IMR-90 (cell line): ENCODE data around the gene STXBP6.

Experiments
- BHLHE40 ChIP-seq: fragments of 150-350 bp; IDR thresholded peaks from 2 replicates; pipeline ENCODE4 v1.6.1; 2016; ENCODE audit warnings: mild to moderate bottlenecking, low read depth, low read length
- CTCF ChIP-seq: conservative IDR thresholded peaks from 2 replicates; pipeline ENCODE4 v1.5.1; 2012; ENCODE audit warnings: mild to moderate bottlenecking, low read depth, low read length, improper control_type of control experiment
- MAZ ChIP-seq: IDR thresholded peaks from 2 replicates; pipeline ENCODE4 v1.6.1; 2012; ENCODE audit warnings: low read depth, mild to moderate bottlenecking, low read length, improper control_type of control experiment, moderate library complexity, borderline replicate concordance
- RAD21 ChIP-seq: IDR thresholded peaks from 2 replicates; pipeline ENCODE4 v1.6.1; 2012; ENCODE audit warnings: low read length, improper control_type of control experiment
- USF2 ChIP-seq: fragments of 150-350 bp; IDR thresholded peaks from 2 replicates; pipeline ENCODE4 v1.6.1; 2017; ENCODE audit warnings: mild to moderate bottlenecking, antibody characterized with exemption, low read length, low read depth

DNA sequence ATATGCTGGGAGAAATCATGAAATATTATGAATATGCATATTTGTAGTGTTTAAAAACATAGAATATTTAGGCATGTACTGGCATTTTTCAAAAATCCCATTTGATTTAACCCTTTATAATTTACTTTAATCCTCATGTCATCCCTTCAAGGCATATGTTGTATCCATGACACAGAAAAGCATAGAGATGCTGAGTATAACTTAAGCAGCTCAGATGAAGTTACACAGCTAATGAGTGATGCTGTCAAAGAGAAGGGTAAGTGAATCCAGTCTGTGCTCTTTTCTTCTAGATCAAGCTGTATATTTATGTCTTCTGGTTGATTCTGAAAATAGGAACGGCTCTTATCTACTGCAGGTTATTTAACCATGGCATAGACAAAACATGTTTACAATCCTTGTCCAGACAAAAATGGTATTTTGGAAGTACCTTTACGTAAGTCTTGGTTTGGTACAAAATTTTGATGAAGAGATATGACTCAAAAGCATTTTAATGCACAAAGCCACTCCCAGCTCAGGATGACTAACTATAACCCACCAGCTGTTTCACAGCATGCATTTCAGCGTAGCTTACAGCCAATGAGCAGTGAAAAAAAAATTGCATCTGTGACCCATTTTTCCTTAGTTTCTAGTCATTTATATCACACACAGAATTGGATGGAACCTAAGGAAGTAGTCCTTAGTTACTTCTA lies 201.7 kb downstream of the STXBP6 start:
- no peak for TF ChIP-seq CTCF
- TF ChIP-seq USF2 = no peak
- TF ChIP-seq MAZ = no peak
- TF ChIP-seq RAD21 = no peak
- no peak for TF ChIP-seq BHLHE40
